ENCODE results near the gene PRRC2B.
A peak's percentile ranks its signal among the peaks of the same experiment; 100 is the strongest.
"Not testable (repeated sequence)": the region's sequence is repeated elsewhere in the genome, so short reads cannot be mapped to it uniquely, and the experiment has no call there.

Gene PRRC2B

DNA sequence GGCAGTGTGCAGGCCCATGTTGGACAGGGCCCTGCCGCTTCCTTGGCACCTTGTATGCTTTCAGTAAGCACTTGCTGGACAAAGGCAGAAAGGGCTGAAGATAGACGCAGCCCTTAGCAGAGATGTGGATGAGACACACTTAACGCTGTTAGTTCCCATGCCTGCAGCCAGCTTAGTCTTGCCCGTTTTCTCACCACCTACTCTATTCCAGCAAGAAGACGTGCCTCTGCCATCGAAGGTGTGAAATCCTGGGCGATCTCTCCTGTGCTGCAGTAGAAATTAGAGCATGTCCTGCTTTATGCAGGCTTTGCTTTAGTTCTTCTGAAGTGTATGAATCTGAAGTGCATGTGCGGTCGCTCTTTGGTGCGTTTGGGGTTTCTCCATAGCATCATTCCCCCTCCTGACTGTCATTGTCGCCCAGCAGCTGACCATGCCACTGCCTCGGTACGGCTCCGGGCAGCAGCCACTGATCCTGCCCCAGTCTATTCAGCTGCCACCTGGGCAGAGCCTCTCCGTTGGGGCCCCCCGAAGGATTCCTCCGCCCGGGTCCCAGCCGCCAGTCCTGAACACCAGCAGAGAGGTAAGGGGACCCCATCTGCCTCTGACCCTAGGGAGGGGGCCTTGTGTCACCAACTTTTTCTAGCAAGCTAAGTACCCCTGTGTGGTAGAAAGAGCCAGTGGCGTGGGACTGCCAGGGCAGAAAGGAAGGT lies 97.3 kb downstream of the PRRC2B start:
- no peak for DNase-seq

DNA sequence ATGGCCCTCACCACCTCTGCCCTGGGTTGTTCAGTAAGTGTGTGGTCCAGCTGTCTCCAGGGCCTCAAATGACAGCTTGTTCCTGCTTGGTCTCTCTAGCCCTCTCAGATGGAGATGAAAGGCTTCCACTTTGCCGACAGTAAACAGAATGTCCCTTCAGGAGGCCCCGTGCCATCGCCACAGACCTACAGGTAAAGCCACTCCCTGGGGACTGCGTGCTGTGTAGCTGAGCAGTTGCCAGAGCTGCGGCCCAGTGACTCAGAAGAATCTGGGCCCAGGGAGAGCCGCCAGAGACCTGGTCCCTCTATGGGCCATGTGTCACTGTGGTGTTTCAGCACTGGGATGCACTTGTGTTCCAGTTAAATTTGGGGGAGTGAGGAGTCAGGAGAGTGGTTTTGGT lies 98.2 kb downstream of the PRRC2B start:
- no peak for DNase-seq

DNA sequence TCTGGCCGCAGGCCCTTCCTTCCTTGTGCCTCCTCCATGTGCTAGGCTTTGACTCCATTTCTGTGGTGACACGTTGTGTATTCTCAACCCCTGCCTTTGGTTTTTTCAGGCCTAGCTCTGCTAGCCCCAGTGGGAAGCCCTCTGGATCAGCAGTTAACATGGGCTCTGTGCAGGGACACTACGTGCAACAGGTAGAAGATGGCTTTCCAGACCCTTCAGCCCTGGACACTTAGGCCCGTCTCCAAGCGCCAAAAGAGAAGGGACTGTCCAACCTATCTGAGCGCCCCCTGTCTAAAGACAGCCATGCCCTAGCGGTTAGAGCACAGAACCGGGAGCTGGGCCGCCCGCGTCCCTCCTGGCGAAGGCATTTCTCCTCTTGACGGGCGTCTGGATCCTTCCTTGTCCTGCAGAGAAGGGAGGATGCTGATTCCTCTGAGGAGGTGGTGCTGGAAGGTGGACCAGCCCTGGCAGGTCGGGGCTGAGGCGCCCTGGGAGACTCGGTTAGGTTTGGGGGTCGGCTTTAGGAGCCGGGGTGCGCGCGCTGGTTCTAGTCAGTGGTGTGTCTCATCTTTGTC lies 100.5 kb downstream of the PRRC2B start:
- DNase-seq: no peak

DNA sequence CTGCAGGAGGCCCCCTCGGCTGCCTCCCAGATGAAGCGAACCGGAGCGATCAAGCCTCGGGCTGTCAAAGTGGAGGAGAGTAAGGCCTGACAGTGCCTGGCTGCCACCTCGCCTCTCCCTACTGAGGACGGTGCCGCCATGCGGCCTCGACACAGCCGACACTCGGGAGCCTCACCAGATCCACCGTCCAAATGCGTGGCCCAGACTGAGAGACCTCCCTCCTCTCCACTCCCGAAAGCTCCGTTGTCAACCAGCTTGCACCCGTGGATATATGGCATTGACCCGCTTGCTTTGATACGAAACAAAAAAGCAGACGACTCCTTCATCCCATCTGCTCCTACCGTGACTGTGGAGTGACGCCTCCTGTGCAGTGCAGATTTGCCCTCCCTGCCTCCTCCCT lies 101.9 kb downstream of the PRRC2B start:
- DNase-seq: no peak

DNA sequence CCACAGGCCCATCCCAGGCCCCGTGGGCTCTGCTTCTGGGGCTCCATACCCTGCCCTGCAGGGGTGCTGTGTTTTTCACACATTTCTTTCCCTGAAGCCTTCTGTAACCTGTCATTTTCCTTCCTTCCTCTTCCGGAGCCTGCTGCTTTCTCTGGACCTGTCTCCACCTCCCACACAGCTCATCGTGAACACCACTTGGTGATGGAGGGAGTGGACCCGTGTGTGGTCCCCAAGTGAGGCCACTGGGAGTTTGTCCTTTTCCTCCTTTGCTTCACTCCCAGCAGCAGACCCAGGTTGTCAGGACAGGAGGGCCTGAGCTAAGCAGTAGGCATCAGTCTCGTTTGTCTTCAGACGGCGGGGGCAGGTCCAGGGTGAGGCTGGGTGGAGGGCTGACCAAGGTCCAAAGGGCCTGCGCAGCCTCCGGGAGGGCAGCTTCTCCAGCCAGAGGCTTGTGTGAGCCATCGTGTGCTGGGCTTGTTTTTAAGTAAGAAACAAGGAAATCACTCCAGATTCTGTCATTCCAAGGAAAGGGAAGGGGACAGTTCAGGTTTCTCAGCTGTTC lies 103.0 kb downstream of the PRRC2B start:
- no peak for DNase-seq

DNA sequence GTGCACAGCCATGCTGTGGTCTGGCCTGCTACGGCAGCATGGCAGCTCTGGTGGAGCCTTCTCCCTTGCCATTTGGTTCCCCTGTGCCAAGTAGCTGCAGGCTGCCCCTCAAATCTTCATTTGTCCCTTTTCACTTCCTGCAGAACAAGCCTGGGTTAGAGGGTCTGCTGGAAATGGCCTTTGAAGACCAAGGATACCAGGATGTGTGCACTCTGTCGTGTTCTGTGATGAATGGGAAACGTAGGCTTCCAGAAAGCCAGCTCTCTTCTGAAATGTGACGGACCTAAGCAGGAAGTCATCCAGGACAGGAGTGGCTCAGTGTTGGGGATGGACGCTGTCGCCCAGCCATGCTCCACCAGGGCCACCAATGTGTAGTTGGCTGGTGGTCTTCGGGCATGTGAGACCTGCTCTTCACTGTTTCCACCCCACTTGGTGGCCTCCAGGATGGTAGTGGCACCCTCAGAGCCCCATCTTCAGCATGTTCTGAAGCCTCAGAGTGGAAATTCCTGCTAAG lies 105.4 kb downstream of the PRRC2B start:
- DNase-seq: no peak

DNA sequence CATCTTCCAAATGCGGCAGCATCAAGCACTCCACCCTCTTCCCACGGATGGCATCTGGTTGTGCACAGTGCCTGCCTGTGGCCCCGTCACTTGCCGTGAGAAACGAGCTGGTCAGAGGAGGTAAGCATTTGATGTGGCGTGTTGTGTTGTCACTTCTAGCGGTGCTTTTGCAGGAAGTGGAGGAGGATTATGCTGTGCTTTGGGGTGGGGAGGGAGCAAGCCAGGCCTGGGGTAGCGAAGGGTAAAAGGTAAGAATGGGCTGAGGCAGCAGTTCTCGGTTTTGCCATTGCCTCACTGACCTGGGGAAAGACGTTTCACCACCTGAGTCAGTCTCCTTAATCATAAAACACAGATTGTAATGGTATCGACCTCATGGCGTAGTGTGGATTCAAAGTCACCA lies 106.5 kb downstream of the PRRC2B start:
- peak; percentile 41 to 72 for DNase-seq

DNA sequence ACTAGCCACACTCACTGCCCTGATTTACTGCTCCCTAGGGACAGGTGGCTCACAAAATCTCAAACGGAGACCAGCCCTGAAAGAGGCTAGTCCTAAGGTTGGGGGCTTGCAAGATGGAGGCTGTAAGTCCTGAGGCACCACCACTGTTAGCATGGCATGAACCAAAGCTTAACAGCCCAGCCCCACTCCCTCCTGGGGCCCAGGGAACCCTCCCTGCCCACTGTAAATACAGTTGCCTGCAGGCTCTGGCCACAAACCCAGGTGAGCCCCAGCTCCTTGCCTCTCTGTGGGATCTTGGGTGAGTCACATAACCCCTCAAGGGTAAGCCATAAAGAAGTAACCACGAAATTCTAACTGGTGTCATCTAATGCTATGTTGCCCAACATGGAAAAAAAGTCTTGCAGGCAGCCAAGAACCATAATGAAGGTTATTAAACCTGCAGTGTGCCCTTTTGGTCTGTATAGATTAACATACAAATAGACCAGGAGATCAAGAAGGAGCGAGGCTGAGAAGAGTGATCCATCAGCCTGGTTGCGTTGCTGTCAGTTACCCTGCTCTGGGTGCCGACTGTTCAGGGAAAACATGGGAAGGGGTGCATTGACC lies 107.2 kb downstream of the PRRC2B start:
- peak; percentile 23 to 55 for DNase-seq

DNA sequence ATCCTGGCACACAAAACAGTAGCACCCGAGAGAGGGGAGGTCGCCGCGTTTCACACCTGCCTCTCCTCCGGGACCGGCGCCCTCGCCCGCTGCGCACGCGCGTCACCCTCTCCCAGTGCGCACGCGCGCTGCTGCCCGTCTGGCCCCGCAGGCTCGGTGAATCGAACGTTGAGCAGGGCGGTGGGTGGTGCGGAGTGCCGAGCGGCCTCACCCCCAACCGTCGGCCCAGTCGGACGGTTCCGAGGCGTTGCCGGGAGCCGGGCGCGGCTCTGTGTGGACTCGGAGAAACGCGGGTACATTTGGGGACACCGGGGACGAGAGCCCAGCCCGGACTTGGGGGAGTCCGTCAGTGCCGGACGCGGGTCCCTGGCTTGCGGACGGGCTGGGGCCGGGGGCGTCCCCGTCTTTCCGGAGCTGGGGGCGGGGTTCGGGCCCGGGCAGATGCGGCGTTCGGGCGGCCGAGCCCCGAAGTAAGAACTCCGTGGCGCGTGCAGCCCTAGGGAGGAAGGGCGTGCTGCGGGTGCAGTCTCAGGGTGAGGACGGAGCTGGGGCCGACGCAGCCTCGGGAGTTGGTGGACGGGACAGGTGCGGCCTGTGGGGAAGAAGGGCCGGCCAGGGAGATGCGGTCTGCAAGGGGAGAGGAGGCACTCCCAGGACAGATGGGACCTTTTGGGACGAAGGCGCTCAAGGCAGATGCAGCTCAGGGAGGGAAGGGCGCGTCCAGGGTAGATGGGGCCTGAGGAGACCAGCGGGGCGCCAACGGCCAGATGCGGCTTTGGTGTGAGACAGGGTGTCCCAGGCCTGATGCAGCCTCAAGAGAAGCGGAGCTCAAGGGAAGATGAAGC lies 109.1 kb downstream of the PRRC2B start, which contains the start of gene POMT1:
POMT1 (plus strand) TSS at position 138 of the 845 bp plus-strand sequence. CDS start 1,301 bp downstream, outside the sequence.
- peak; percentile 88 to 89 for DNase-seq

DNA sequence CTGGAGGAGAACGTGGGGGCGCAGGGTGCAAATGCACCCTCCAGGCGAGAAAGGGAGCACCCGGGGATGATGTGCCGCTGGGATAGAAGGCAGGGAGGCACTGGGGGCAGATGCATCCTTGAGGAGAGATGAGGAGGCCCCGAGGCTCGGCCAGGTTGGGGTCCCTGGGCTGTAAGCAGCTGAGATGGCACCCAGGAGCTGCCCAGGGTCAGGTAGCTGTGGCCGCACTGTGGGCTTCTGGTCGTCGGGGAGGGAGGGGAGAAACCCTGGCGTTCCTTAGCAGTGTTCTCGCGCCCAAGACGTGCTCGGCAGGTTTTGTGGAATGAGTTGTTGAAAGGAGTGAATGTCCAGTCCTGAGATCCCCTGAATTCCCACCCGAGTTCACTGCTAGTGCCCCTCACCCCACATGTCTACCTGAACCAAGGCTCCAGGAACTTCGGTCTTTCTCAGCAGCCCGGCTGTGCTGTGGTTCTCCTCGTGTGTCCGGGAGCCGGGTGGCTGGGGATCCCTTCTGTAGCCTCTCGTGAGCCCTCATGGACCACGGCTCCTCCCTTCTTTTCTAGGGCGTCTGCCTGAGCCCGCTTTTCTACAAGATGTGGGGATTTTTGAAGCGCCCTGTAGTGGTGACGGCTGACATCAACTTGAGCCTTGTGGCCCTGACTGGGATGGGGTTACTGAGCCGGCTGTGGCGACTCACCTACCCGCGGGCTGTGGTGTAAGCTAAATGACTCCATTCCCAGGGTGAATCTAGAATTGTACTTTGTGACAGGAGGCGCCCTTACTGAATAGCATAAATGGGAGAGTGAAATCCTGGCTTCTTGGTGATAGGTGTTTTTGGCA lies 110.0 kb downstream of the PRRC2B start:
- DNase-seq: peak; percentile 35 to 44

DNA sequence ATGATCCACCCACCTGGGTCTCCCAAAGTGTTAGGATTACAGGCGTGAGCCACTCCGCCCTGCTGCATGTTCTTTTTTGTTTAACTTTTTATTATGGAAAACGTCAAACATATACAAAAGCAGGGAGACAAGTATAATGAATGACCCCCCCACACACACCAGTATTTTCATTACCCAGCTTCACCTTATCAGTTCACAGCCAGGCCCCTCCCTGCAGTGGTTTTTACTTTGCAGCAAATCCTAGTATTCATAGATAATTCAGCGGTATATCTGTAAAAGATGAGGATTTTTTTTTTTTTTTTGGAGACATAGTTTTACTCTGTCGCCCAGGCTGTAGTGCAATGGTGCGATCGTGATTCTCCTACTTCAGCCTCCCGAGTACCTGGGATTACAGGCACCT lies 111.1 kb downstream of the PRRC2B start:
- no peak for DNase-seq

DNA sequence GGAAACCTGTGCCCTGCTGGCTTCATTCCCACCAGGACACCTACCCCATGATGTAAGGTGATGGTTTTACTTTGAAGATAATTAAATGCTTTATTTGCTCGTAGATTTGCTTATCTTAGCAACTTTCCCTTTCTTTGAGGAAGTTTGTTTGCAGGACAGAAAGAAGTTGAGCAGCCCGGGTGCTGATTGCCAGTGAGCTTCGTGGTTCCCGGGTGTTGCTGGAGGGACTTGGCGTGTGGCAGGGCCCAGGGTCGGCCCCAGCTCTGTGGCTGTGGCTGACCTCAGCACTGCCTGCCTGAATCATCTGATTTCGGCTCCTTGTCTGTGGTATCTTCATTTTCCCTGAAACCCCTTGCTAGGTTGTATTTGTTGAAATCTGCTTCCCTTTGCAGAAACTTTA lies 117.5 kb downstream of the PRRC2B start:
- DNase-seq: no peak

DNA sequence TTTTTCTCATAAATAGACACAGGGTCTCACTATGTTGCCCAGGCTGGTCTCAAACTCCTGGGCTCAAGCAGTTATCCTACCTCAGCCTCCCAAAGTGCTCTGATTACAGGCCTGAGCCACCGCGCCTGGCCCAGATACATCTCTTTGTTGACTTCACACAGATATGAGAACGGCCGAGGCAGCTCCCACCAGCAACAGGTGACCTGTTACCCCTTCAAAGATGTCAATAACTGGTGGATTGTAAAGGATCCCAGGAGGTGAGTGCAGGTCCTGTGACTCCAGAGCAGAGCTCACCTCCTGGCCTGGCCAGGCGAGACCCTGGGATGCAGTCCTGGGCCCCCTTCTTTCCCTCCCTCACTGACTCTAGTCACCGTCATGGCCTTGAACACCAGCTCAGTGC lies 118.0 kb downstream of the PRRC2B start:
- no peak for DNase-seq

DNA sequence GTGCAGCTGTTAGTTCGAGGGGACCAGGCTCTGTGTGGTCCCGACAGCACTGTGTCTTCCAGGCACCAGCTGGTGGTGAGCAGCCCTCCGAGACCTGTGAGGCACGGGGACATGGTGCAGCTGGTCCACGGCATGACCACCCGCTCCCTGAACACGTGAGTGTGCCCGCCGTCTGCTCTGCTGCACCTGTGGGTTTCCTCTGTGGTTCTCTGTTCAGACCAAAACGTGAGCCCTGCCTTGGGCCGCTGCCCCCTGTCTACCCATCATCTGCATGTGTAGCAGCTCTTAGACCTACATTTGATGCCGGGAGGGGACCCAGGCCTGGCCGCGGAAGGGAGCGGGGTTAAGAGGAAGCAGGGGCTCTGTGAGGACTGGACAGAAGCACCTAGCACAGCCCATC lies 119.3 kb downstream of the PRRC2B start:
- DNase-seq: no peak

DNA sequence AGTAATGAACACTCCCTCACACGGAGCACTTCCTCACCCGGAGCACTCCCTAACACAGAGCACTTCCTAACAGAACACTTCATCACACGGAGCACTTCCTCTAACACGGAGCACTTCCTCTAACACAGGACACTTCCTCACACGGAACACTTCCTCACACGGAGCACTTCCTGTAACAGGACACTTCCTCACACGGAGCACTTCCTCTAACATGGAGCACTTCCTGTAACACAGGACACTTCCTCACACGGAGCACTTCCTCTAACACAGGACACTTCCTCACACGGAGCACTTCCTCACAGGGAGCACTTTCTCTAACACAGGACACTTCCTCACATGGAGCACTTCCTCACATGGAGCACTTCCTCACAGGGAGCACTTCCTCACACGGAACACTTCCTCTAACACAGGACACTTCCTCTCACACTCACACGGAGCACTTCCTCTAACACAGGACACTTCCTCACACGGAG lies 121.7 kb downstream of the PRRC2B start:
- DNase-seq: not testable (repeated sequence)

DNA sequence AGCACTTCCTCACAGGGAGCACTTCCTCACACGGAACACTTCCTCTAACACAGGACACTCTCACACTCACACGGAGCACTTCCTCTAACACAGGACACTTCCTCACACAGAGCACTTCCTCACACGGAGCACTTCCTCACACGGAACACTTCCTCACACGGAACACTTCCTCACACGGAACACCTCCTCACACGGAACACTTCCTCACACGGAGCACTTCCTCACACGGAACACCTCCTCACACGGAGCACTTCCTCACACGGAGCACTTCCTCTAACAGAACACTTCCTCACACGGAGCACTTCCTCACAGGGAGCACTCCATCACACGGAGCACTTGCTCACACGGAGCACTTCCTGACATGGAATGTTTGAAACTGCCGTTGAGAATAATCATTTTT lies 122.2 kb downstream of the PRRC2B start:
- no peak for DNase-seq

DNA sequence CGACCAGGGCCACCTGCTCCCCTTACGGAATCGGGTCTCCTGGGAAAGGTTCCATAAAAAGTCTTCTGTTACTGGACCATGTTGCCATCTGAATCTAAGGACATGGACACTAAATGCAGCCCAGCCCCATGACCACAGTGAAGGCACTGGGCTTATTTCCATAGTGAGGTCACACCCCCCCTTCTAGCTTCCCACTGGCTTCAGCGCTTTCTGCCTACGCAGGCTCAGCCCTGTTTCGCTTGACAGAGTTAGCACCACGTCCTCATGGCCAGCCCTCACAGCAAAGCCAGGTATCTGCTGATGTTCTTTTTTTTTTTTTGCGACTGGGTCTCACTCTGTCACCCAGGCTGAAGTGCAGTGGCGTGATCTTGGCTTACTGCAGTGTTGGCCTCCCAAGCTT lies 123.0 kb downstream of the PRRC2B start:
- DNase-seq: no peak

DNA sequence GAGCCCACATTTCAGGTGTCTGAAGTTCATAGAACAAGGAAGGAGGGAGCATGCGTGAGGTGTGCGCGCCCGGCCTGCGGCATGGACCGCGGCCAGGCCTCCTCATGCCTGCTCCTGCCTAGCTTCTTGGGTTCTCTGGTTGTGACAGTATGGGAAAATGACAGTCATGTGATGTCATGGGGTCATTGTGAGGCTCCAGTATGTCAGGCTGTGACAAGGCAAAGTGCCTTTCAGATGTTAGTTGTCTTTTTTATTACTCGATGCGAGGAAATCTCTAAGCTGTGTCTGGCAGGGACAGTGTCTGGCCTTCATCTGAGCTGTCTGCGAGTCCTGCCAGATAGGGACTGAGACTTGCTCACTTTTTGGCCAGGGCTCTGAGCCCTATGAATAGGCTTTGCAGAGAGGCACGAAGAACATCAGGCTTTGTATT lies 123.9 kb downstream of the PRRC2B start:
- no peak for DNase-seq

DNA sequence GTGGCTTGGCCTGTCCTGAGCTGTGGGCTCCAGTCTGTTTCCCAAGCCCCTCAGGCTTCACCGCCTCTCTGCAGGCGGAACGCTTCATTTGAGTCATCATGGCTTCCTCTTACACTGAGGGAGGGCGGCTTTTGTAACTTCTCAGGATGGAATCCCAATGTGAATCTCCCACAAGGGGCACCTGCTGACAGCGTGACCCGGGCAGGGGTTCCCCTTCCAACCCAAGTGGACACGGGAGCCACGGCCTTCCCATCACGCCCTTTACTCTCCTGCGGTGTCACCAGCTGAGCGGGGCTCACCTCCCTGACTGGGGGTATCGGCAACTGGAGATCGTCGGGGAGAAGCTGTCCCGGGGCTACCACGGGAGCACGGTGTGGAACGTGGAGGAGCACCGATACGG lies 124.7 kb downstream of the PRRC2B start:
- DNase-seq: no peak

DNA sequence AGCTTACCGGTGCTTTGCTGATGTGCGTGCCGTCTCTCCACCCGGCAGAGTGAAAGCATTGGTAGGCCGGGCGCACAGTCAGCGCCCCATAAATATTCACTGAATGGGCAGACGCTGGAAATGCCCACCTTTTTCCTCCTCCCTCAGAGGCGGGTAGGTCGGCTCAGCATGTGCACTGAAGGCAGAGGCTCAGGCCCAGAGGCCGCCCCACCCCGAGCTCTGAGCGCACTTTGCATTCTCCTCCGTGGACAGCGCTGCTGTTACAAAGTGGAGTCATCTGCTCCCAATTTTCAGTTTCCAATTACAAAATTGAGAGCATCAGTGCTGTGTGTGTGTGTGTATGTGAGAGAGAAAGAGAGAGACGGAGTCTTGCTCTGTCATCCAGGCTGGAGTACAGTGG lies 126.6 kb downstream of the PRRC2B start:
- no peak for DNase-seq

DNA sequence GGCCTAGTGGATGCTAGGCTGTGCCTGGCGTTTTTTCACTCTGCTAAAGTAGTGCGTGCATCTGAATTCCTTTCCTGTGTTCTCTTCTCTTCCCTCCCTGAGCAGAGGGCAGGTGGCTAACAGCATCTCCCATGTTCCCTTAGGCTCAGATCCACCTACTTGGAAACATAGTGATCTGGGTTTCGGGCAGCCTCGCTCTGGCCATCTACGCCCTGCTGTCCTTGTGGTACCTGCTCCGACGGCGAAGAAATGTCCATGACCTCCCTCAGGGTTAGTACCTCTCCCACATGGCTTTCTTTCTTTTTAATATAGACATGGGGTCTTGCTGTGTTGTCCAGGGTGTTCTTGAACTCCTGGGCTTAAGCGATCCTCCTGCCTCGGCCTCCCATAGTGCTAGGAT lies 127.3 kb downstream of the PRRC2B start:
- no peak for DNase-seq

DNA sequence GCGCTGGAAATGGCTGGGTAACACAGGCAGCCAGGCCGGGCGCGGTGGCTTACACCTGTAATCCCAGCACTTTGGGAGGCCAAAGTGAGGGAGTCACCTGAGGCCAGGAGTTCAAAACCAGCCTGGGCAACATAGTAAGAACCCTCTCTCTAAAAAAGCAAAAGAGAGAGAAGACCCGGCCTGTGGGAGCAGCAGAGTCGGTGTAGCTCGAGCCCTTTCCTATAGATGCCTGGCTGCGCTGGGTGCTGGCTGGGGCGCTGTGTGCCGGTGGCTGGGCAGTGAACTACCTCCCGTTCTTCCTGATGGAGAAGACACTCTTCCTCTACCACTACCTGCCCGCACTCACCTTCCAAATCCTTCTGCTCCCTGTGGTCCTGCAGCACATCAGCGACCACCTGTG lies 127.9 kb downstream of the PRRC2B start:
- DNase-seq: no peak

Data from stimulated activated CD4-positive, alpha-beta T cell treated with anti-CD3 and anti-CD28 coated beads, Interleukin-4, amount 100 ng/mL, for 4 hours (primary cell).